ENCODE measurements around the gene GBA2.
A peak's percentile ranks its signal among the peaks of the same experiment; 100 is the strongest.

The GBA2 gene

DNA sequence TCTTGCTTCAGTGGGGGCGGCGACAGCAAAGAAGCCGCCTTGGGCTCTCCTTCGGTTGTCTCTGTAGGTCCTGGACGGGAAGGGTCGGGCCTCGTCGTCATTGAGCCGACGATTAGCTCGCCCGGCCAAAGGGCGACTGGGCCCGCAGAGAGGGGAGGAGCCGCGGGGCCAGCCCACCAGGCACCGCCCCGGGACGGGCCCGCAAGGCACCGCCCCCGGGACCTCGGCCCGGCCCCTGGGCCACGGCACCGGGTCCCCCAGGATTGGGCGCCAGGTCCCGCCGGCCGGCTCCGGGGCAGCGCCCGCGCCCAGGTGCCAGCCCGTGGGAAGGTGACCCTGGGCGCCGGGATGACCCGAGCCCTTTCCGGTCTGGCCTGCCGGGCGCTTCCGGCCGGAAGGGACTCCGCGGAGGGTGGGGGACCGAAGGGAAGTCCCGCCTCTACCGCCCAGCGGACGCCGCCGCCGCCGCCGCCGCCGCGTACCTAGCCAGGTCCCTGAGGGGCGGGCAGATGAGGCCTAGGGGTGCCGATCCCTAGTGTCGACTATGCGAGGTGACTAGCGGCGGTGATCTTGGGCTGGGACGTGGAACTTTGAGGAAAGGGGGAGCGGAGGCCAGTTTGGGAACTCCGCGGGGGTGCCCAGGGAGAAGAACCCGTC is at the start of gene GBA2, which contains the start of gene RGP1:
Gene GBA2, minus strand, starts transcription at position 371 of the 657 bp plus-strand sequence. CDS start 524 bp downstream, outside the sequence.
Gene RGP1, plus strand, starts transcription at position 430 of the 657 bp plus-strand sequence. CDS start 469 bp downstream, outside the sequence.
- peak within 1 kb of the TSS; percentile 88 for H3K27ac ChIP-seq
- POLR2A ChIA-PET (ENCODE audit: low non-redundant PET): interaction anchor here (0.6 to 2.3 kb wide), 4 partner anchors 10 to 104 kb away, joined by 5 to 13 read pairs (median 7); partner anchors contain the start of genes CREB3 and TLN1
- TF ChIP-seq, protein P1, sequence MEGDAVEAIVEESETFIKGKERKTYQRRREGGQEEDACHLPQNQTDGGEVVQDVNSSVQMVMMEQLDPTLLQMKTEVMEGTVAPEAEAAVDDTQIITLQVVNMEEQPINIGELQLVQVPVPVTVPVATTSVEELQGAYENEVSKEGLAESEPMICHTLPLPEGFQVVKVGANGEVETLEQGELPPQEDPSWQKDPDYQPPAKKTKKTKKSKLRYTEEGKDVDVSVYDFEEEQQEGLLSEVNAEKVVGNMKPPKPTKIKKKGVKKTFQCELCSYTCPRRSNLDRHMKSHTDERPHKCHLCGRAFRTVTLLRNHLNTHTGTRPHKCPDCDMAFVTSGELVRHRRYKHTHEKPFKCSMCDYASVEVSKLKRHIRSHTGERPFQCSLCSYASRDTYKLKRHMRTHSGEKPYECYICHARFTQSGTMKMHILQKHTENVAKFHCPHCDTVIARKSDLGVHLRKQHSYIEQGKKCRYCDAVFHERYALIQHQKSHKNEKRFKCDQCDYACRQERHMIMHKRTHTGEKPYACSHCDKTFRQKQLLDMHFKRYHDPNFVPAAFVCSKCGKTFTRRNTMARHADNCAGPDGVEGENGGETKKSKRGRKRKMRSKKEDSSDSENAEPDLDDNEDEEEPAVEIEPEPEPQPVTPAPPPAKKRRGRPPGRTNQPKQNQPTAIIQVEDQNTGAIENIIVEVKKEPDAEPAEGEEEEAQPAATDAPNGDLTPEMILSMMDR (conservative IDR thresholded peaks at IDR 0.05; ENCODE audit: low read depth): no peak
- CTCF ChIA-PET: interaction anchor here (0.6 to 1.6 kb wide), 3 partner anchors 11 to 77 kb away, joined by 3 to 10 read pairs (median 9); no protein-coding TSS in a partner anchor
- DNase-seq (ENCODE audit: low spot score): peak; percentile 78

DNA sequence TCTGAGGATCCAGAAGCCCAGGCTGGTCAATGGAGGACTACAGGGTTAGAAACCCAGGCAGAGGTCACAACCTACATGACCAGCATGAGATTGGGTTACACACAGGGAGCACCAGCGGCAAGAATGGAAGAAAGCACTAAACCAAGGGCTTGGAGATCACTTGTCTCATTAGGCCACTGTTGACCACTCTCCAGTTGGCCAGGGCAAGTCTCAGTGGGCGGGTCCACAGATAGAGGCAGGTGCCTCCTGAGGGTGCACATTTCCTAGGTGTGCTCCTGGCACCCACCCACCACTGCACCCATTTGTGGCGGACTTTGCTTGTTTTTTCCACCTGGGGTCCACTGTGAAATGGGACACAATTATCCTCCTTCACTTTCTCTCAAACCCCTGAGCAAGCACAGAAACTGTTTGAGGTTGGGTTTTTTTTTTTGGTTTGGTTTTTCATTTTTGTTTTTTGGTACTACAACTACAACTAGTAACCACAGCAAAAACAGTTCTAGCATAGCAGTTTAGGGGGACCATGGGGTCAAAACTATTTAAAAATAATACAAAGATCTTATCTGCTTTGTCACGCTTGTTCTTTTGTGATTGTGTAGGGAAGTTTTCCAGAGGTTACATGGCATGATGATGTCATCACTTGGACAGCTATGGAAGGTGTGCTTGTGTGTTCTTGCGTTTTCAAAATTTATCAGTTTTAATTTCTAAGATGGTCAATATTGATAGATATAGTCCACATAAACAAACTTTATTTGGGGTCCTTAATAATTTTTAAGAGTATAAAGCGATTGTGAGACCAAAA is 48.5 kb upstream of the GBA2 start:
- ChIA-PET CTCF (interaction anchor here (0.7 kb wide), 1 partner anchor 81 kb away, joined by 3 read pairs; no protein-coding TSS in a partner anchor), POLR2A (ENCODE audit: low non-redundant PET) (no interaction called here)
- TF ChIP-seq, protein P1 (conservative IDR thresholded peaks at IDR 0.05; ENCODE audit: low read depth): no peak
- DNase-seq (ENCODE audit: low spot score): no peak
- no peak overlapping the region for H3K27ac ChIP-seq

DNA sequence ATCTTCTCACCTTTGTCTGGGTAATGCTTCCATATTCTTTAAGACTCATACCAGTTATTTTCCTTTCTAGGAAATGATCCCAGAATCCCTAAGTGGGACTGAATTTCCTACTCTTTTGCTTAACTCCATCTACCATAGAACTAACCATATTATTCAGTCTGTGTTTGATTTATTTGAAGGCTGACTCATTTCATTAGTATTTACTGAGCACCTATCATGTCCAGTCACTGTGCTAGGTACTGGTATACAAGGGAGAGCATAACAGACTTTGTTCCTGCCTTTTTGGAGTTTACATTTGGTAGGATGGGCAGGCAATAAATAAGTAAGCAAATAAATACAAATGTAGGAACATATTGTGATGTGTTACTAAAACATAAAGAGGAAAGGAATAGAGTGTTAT is 46.7 kb upstream of the GBA2 start:
- CTCF ChIA-PET: interaction anchor here (0.5 to 0.9 kb wide), 2 partner anchors 21 to 87 kb away, joined by 3 read pairs; no protein-coding TSS in a partner anchor
- DNase-seq (ENCODE audit: low spot score): peak; percentile 50
- POLR2A ChIA-PET (ENCODE audit: low non-redundant PET): interaction anchor here (0.5 kb wide), 1 partner anchor 46 kb away, joined by 5 read pairs; no protein-coding TSS in a partner anchor
- TF ChIP-seq, protein P1 (conservative IDR thresholded peaks at IDR 0.05; ENCODE audit: low read depth): no peak
- H3K27ac ChIP-seq: no peak overlapping the region

DNA sequence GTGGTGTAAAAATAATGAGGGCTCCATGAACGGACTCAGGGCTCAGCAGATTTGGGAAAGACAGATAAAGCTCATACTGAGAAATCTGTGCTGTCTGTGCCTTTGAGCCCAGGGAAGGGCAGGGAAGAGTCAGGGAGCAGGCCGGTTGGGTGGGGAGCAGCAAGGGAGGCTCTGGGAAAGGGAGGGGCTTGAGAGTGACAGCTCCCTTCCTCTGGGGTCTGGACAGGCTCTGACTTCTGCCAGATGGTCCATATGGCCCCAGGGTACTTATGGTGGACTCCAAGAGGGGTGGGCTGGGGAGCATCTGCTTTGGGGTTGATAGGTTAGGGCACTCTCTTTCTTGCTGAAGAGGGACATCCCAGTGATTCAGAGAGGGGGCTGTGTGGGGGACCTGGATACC is 44.4 kb upstream of the GBA2 start:
- peak overlapping the region; percentile 11 for H3K27ac ChIP-seq
- ChIA-PET POLR2A (ENCODE audit: low non-redundant PET) (no interaction called here), CTCF (interaction anchor here (1.6 to 2.1 kb wide), 2 partner anchors 20 to 89 kb away, joined by 5 to 11 read pairs; no protein-coding TSS in a partner anchor)
- TF ChIP-seq, protein P1 (conservative IDR thresholded peaks at IDR 0.05; ENCODE audit: low read depth): no peak
- DNase-seq (ENCODE audit: low spot score): no peak

DNA sequence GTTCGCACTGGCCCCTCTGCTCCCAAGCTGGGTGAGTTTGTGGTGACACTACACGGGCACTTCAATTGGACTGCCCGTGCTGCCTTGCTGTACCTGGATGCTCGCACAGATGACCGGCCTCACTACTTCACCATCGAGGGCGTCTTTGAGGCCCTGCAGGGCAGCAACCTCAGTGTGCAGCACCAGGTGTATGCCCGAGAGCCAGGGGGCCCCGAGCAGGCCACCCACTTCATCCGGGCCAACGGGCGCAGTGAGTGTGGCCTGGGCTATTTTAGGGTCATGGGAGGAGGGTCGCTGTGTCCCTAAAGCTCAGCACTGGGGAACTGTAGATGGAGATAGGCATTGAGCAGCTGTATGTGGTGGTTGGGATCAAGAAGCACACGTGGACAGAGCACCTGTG is 43.8 kb upstream of the GBA2 start:
- H3K27ac ChIP-seq: peak overlapping the region; percentile 68; the same call in 1 of the 2 replicates
- ChIA-PET POLR2A (ENCODE audit: low non-redundant PET) (no interaction called here), CTCF (interaction anchor here (0.5 to 2.1 kb wide), 3 partner anchors 21 to 189 kb away, joined by 4 to 11 read pairs (median 5); no protein-coding TSS in a partner anchor)
- no peak for DNase-seq (ENCODE audit: low spot score)
- TF ChIP-seq, protein P1 (conservative IDR thresholded peaks at IDR 0.05; ENCODE audit: low read depth): no peak

Data from RWPE1 (cell line).